Liver (tissue), 9 donors: ENCODE results near the gene MYOM1. TPM values are rescaled to one million over a fixed set of nuclear protein-coding genes. Genes with fewer than 3 reads are reported as not detected.

ENCODE experiments used
- DNase-seq: peaks from one replicate; pipeline ENCODE4 v3.0.0-alpha.2; 2017; ENCODE audit warnings: low spot score
- H3K27ac ChIP-seq, 2 donors: one replicate each; pipeline ENCODE4 v1.7.0; 2013; ENCODE audit warnings: inconsistent platforms in 2 of 2, low read length in 2 of 2, control low read depth in 1 of 2, low read depth in 1 of 2, mild to moderate bottlenecking in 1 of 2
- H3K27me3 ChIP-seq, 4 donors: one replicate each; pipeline versions ENCODE4 v1.6.1 to v1.7.0; 2013; ENCODE audit warnings: low read length in 3 of 4, inconsistent platforms in 1 of 4, mild to moderate bottlenecking in 1 of 4, moderate library complexity in 1 of 4; ENCODE audit not compliant: control insufficient read depth in 4 of 4, insufficient read depth in 4 of 4
- H3K36me3 ChIP-seq, 4 donors: one replicate each; pipeline versions ENCODE4 v1.6.1 to v1.7.0; 2013; ENCODE audit warnings: low read length in 3 of 4, mild to moderate bottlenecking in 3 of 4, low read depth in 1 of 4, moderate library complexity in 1 of 4; ENCODE audit not compliant: control insufficient read depth in 4 of 4, insufficient read depth in 3 of 4
- H3K4me1 ChIP-seq, 4 donors: one replicate each; pipeline versions ENCODE4 v1.6.1 to v1.7.0; 2013; ENCODE audit warnings: low read length in 3 of 4, mild to moderate bottlenecking in 3 of 4, moderate library complexity in 1 of 4; ENCODE audit not compliant: control insufficient read depth in 4 of 4, insufficient read depth in 4 of 4
- H3K4me3 ChIP-seq, 3 donors: one replicate each; pipeline versions ENCODE4 v1.6.1 to v1.7.0; 2013; ENCODE audit warnings: low read length in 3 of 3, control low read depth in 1 of 3, low read depth in 1 of 3, mild to moderate bottlenecking in 1 of 3
- H3K9ac ChIP-seq, 2 donors: one replicate each; pipeline ENCODE4 v1.7.0; 2013; ENCODE audit warnings: low read length in 2 of 2, mild to moderate bottlenecking in 2 of 2, moderate library complexity in 2 of 2, control low read depth in 1 of 2, low read depth in 1 of 2
- H3K9me3 ChIP-seq, 4 donors: one replicate each; pipeline versions ENCODE4 v1.6.1 to v1.7.0; 2013; ENCODE audit warnings: low read length in 3 of 4; ENCODE audit not compliant: control insufficient read depth in 4 of 4
- EGR1 ChIP-seq, 2 donors: IDR thresholded peaks; 2 replicates each; pipeline ENCODE4 v1.6.1; 2016 to 2018; ENCODE audit warnings: antibody characterized with exemption in 2 of 2, low read depth in 2 of 2
- FOXA1 ChIP-seq: IDR thresholded peaks from 2 replicates; pipeline ENCODE4 v1.6.1; 2016; ENCODE audit warnings: antibody characterized with exemption
- FOXA2 ChIP-seq: IDR thresholded peaks from 2 replicates; pipeline ENCODE4 v1.6.1; 2016; ENCODE audit warnings: antibody characterized with exemption
- GABPA ChIP-seq, 2 donors: IDR thresholded peaks in 1 of 2; conservative IDR thresholded peaks in 1 of 2; 2 replicates each; pipeline ENCODE4 v1.6.1; 2016; ENCODE audit warnings: antibody characterized with exemption in 2 of 2, mild to moderate bottlenecking in 1 of 2, moderate library complexity in 1 of 2
- HNF4A ChIP-seq, 2 donors: conservative IDR thresholded peaks; 2 replicates each; pipeline ENCODE4 v1.6.1; 2016; ENCODE audit warnings: antibody characterized with exemption in 2 of 2, mild to moderate bottlenecking in 2 of 2
- JUND ChIP-seq, 2 donors: IDR thresholded peaks; 2 replicates each; pipeline ENCODE4 v1.6.1; 2016; ENCODE audit warnings: antibody characterized with exemption in 2 of 2
- NR2F2 ChIP-seq: IDR thresholded peaks from 2 replicates; pipeline ENCODE4 v1.6.1; 2016; ENCODE audit warnings: antibody characterized with exemption
- RAD21 ChIP-seq, 2 donors: IDR thresholded peaks; 2 replicates each; pipeline ENCODE4 v1.6.1; 2016; ENCODE audit warnings: antibody characterized with exemption in 2 of 2, mild to moderate bottlenecking in 2 of 2
- RXRA ChIP-seq, 2 donors: IDR thresholded peaks; 2 replicates each; pipeline ENCODE4 v1.6.1; 2017 to 2018; ENCODE audit warnings: antibody characterized with exemption in 2 of 2, mild to moderate bottlenecking in 1 of 2
- SP1 ChIP-seq: IDR thresholded peaks from 2 replicates; pipeline ENCODE4 v1.6.1; 2018; ENCODE audit warnings: antibody characterized with exemption, mild to moderate bottlenecking
- TAF1 ChIP-seq: conservative IDR thresholded peaks from 2 replicates; pipeline ENCODE4 v1.6.1; 2016; ENCODE audit warnings: antibody characterized with exemption, mild to moderate bottlenecking
- YY1 ChIP-seq: IDR thresholded peaks from 2 replicates; pipeline ENCODE4 v1.6.1; 2016; ENCODE audit warnings: antibody characterized with exemption, mild to moderate bottlenecking
- WGBS: extraction: QIAGEN DNeasy Blood & Tissue Kit; methylation state at CpG from one replicate; pipeline ENCODE4 v1.1.7; 2013; 5-methylcytosine and 5-hydroxymethylcytosine counted together
- polyA plus RNA-seq, 2 donors: library from polyadenylated mRNA; stranded (reverse) in 1 of 2; unstranded in 1 of 2; fragments of 200-250 nt in 1 of 2; fragments of >200 nt in 1 of 2; fragmentation: Nextera tagmentation in 1 of 2; extraction: Ambion mirVana in 1 of 2; gene quantifications; one replicate each; pipeline versions ENCODE4 v1.2.1 to v1.2.3, GENCODE V29; 2013 to 2015
- total RNA-seq, 2 donors: library from RNA; depleted of rRNA; stranded (reverse); fragments of >200 nt; gene quantifications; one replicate each; pipeline ENCODE4 v1.2.3, GENCODE V29; 2014
- TF ChIP-seq, protein P1 (sequence below): IDR thresholded peaks from 2 replicates; pipeline ENCODE4 v1.6.1; 2016; ENCODE audit warnings: antibody characterized with exemption
- TF ChIP-seq, protein P2 (sequence below): fragments of 150-350 bp; IDR thresholded peaks from 2 replicates; pipeline ENCODE4 v1.5.1; 2017; ENCODE audit warnings: improper control_type of control experiment, low read depth, low read length; ENCODE audit not compliant: missing input control
- TF ChIP-seq, protein P3 (sequence below): IDR thresholded peaks from 2 replicates; pipeline ENCODE4 v1.6.1; 2016; ENCODE audit warnings: antibody characterized with exemption
- TF ChIP-seq, protein P4 (sequence below): IDR thresholded peaks from 2 replicates; pipeline ENCODE4 v1.6.1; 2016; ENCODE audit warnings: antibody characterized with exemption, mild to moderate bottlenecking
- TF ChIP-seq, protein P5 (sequence below): IDR thresholded peaks from 2 replicates; pipeline ENCODE4 v1.6.1; 2016; ENCODE audit warnings: antibody characterized with exemption
- donor health status: healthy.
- donor health status: healthy.
- donor health status: healthy.
- donor health status: healthy.
- donor health status: healthy.

Gene MYOM1
- total and polyA plus RNA-seq, 4 donors, result 10.1 to 48.4 (median 21.3) TPM

DNA sequence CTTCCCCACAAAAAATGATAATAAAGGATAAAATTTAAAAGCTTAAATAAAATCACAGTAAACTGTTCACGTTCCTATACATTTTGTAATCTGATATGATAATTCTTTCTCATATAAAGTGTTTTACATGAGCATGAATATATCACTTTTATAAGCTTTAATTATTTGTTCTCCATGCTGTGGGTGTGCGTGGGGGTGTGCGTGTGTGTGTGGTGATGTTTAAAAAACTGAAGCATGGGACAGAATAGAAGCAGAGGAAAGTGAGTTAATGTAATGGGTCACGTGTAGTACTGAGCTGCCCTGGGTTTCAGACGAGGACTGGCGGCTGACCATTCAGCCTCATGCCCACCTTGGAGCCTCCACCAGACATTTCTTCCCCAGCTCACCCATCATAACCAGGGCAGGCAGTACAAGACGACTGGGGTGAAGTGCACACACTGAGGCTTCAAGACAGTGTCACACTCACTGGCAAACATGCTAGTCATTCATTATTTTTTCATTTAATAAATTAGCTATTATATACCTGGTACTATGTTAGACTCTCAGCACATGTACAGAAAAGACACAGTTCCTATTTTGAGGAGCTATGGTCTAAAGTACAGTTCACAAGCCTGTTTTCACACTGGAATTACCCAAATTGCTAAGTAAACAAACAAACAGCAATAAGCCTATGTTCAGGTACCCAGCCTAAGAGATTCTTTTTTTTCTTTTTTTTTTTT lies 109.6 kb downstream of the MYOM1 start (continued):
- TF ChIP-seq, protein P1, sequence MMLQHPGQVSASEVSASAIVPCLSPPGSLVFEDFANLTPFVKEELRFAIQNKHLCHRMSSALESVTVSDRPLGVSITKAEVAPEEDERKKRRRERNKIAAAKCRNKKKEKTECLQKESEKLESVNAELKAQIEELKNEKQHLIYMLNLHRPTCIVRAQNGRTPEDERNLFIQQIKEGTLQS, result no peak
- no peak for TF ChIP-seq TAF1
- TF ChIP-seq RXRA (IDR thresholded peaks at IDR 0.05), result no peak
- no peak for TF ChIP-seq YY1
- TF ChIP-seq JUND (IDR thresholded peaks at IDR 0.05), result no peak
- no peak for TF ChIP-seq SP1
- TF ChIP-seq EGR1 (IDR thresholded peaks at IDR 0.05; ENCODE audit: low read depth in 2 of 2), result no peak
- TF ChIP-seq, protein P2, sequence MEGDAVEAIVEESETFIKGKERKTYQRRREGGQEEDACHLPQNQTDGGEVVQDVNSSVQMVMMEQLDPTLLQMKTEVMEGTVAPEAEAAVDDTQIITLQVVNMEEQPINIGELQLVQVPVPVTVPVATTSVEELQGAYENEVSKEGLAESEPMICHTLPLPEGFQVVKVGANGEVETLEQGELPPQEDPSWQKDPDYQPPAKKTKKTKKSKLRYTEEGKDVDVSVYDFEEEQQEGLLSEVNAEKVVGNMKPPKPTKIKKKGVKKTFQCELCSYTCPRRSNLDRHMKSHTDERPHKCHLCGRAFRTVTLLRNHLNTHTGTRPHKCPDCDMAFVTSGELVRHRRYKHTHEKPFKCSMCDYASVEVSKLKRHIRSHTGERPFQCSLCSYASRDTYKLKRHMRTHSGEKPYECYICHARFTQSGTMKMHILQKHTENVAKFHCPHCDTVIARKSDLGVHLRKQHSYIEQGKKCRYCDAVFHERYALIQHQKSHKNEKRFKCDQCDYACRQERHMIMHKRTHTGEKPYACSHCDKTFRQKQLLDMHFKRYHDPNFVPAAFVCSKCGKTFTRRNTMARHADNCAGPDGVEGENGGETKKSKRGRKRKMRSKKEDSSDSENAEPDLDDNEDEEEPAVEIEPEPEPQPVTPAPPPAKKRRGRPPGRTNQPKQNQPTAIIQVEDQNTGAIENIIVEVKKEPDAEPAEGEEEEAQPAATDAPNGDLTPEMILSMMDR, result no peak
- no peak for TF ChIP-seq FOXA2
- TF ChIP-seq GABPA (IDR thresholded peaks at IDR 0.05 in 1 of 2, conservative IDR thresholded peaks at IDR 0.05 in 1 of 2), result no peak
- TF ChIP-seq RAD21 (IDR thresholded peaks at IDR 0.05), result no peak

DNA sequence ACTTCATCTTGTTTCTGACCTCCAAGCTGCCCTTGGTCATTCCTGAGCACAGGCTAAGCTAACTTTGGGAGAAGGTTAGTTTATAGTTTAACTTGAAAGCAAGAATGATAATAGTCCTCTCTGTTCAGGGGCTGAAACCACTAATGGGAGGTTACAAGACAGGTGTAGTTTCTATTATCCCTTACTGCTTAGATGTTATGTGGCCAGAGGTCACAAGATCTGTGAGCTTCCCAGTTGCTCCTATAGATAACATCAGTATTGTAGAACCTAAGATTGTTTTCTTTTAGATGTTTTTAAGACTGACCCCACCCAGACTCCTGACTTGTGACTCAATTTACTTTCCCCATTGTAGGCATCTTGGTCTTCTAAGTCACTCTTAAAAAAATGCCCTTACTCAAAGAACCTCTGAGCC lies 112.0 kb downstream of the MYOM1 start:
- Histone ChIP-seq H3K27me3 (no peaks in the 10 kb centered on the region), H3K9ac (no peak overlapping the region), H3K27ac (no peak overlapping the region), H3K36me3 (peaks cover 0 to 7% (median 0%) of the 10 kb centered on the region in 4 donors), H3K9me3 (no peaks in the 10 kb centered on the region), H3K4me3 (no peak overlapping the region), H3K4me1 (no peaks in the 10 kb centered on the region)
- no peak for DNase-seq
- TF ChIP-seq SP1 (no peak), EGR1 (IDR thresholded peaks at IDR 0.05; ENCODE audit: low read depth in 2 of 2) (no peak)

DNA sequence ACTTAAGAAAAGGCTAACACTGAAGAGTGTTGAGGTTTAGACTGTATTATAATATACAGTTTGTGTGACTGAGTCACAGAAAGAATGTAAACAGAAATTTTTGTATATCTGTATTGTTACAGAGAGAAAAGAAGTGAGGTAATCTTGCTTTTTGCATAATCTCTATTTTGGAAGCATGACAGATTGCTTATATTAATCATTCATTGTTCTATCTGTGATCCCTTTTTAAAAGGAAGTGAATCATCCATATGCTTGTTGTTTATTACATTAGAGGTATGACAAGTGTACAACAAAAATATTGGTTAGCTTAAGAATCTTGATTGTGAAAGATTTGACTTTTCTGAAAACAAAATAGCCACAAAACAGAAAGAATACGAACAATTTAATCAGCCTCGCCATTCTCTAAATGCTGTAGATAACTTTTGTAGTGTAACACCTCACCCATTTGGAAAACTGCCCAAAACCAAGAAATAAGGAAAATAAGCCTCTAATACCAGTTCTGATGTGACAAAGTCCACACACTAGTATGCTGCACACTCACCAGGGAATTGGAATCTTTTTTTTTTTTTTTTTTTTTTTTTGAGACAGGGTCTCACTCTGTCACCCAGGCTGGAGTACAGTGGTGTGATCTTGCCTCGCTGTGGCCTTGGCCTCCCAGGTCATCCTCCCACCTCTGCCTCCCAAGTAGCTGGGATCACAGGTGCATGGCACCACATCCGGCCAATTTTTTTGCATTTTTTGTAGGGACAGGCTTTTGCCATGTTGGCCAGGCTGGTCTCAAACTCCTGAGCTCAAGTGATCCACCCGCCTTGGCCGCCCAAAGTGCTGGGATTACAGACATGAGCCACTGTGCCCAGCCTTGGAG lies 115.3 kb downstream of the MYOM1 start:
- no peak overlapping the region for H3K4me3 ChIP-seq
- H3K27me3 ChIP-seq, result no peaks in the 10 kb centered on the region
- 84% methylated on average over 6 of the region's 6 CpGs for WGBS
- H3K9me3 ChIP-seq, result no peaks in the 10 kb centered on the region
- peaks cover 0 to 5% (median 0%) of the 10 kb centered on the region in 4 donors for H3K36me3 ChIP-seq
- H3K4me1 ChIP-seq, result no peaks in the 10 kb centered on the region
- no peak overlapping the region for H3K9ac ChIP-seq
- DNase-seq, result no peak
- H3K27ac ChIP-seq, result no peak overlapping the region
- TF ChIP-seq FOXA1, result no peak
- TF ChIP-seq EGR1 (IDR thresholded peaks at IDR 0.05; ENCODE audit: low read depth in 2 of 2), result no peak
- no peak for TF ChIP-seq NR2F2
- TF ChIP-seq, protein P3, sequence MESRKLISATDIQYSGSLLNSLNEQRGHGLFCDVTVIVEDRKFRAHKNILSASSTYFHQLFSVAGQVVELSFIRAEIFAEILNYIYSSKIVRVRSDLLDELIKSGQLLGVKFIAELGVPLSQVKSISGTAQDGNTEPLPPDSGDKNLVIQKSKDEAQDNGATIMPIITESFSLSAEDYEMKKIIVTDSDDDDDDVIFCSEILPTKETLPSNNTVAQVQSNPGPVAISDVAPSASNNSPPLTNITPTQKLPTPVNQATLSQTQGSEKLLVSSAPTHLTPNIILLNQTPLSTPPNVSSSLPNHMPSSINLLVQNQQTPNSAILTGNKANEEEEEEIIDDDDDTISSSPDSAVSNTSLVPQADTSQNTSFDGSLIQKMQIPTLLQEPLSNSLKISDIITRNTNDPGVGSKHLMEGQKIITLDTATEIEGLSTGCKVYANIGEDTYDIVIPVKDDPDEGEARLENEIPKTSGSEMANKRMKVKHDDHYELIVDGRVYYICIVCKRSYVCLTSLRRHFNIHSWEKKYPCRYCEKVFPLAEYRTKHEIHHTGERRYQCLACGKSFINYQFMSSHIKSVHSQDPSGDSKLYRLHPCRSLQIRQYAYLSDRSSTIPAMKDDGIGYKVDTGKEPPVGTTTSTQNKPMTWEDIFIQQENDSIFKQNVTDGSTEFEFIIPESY, result no peak
- TF ChIP-seq TAF1, result no peak
- peak; percentile 22 to 51 for TF ChIP-seq HNF4A (conservative IDR thresholded peaks at IDR 0.05)
- TF ChIP-seq, protein P4, sequence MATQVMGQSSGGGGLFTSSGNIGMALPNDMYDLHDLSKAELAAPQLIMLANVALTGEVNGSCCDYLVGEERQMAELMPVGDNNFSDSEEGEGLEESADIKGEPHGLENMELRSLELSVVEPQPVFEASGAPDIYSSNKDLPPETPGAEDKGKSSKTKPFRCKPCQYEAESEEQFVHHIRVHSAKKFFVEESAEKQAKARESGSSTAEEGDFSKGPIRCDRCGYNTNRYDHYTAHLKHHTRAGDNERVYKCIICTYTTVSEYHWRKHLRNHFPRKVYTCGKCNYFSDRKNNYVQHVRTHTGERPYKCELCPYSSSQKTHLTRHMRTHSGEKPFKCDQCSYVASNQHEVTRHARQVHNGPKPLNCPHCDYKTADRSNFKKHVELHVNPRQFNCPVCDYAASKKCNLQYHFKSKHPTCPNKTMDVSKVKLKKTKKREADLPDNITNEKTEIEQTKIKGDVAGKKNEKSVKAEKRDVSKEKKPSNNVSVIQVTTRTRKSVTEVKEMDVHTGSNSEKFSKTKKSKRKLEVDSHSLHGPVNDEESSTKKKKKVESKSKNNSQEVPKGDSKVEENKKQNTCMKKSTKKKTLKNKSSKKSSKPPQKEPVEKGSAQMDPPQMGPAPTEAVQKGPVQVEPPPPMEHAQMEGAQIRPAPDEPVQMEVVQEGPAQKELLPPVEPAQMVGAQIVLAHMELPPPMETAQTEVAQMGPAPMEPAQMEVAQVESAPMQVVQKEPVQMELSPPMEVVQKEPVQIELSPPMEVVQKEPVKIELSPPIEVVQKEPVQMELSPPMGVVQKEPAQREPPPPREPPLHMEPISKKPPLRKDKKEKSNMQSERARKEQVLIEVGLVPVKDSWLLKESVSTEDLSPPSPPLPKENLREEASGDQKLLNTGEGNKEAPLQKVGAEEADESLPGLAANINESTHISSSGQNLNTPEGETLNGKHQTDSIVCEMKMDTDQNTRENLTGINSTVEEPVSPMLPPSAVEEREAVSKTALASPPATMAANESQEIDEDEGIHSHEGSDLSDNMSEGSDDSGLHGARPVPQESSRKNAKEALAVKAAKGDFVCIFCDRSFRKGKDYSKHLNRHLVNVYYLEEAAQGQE, result no peak
- TF ChIP-seq JUND (IDR thresholded peaks at IDR 0.05), result no peak
- TF ChIP-seq RXRA (IDR thresholded peaks at IDR 0.05), result peak; percentile 16 to 27
- TF ChIP-seq SP1, result peak; percentile 22
- no peak for TF ChIP-seq YY1
- no peak for TF ChIP-seq RAD21 (IDR thresholded peaks at IDR 0.05)
- TF ChIP-seq, protein P1, result no peak
- TF ChIP-seq, protein P5, sequence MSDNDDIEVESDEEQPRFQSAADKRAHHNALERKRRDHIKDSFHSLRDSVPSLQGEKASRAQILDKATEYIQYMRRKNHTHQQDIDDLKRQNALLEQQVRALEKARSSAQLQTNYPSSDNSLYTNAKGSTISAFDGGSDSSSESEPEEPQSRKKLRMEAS, result no peak
